Endothelial cell of umbilical vein (primary cell): Measurements from ENCODE around the gene ZNF701. TPM values are rescaled to one million over a fixed set of nuclear protein-coding genes. Genes with fewer than 3 reads are reported as not detected.

Experiments used
- BruUV-seq: library from RNA; stranded (reverse); fragments of 400-500 nt; replicated peaks from 2 replicates; lab custom pipeline; 2021; lab: Mats Ljungman, UMichigan
- CTCF ChIA-PET: fragments of 300-600, 350-600 bp; sonication (Branson Sonifier 250); formaldehyde crosslinking; loops from one replicate; lab custom pipeline; 2021; ENCODE audit warnings: antibody characterized with exemption, inconsistent platforms; lab: Charles Lee
- POLR2A ChIA-PET: fragments of 300-600, 350-600 bp; sonication (Branson Sonifier 250); formaldehyde crosslinking; loops from one replicate; lab custom pipeline; 2021; ENCODE audit warnings: antibody characterized with exemption, inconsistent platforms; lab: Charles Lee
- DNase-seq: peaks from one replicate; pipeline ENCODE4 v3.0.0-alpha.2; 2011; ENCODE audit warnings: low read depth, low spot score
- FAIRE-seq: peaks from 2 replicates; lab custom pipeline; 2011; peaks lifted over from hg19 to GRCh38; lab: Jason Lieb, UNC
- H2AFZ ChIP-seq: 2 replicates; pipeline ENCODE4 v1.6.0; 2012; ENCODE audit warnings: low read depth, low read length, control low read depth, inconsistent platforms
- H3K27ac ChIP-seq: 2 replicates; pipeline ENCODE4 v1.5.1; 2011; ENCODE audit warnings: low read depth, mild to moderate bottlenecking, control low read depth, low read length, moderate library complexity; ENCODE audit not compliant: insufficient read depth
- H3K27me3 ChIP-seq, 2 experiments: 2 replicates each; pipeline versions ENCODE4 v1.6.0 to v1.6.1; 2011; ENCODE audit warnings: low read length in 2 of 2, mixed read lengths in 1 of 2; ENCODE audit not compliant: control insufficient read depth in 2 of 2, insufficient read depth in 2 of 2
- H3K36me3 ChIP-seq, 2 experiments: 2 replicates in 1 of 2; 3 replicates in 1 of 2; pipeline ENCODE4 v1.5.1; 2011; ENCODE audit warnings: low read length in 2 of 2, mild to moderate bottlenecking in 1 of 2, moderate library complexity in 1 of 2; ENCODE audit not compliant: control insufficient read depth in 2 of 2, insufficient read depth in 2 of 2; ENCODE audit errors: extremely low read depth in 1 of 2
- H3K4me1 ChIP-seq: 3 replicates; pipeline ENCODE4 v1.5.1; 2011; ENCODE audit warnings: mild to moderate bottlenecking, low read length; ENCODE audit not compliant: control insufficient read depth, insufficient read depth; ENCODE audit errors: extremely low read depth
- H3K4me2 ChIP-seq: 2 replicates; pipeline ENCODE4 v1.6.1; 2011; ENCODE audit warnings: low read length, control low read depth, mixed read lengths; ENCODE audit not compliant: insufficient read depth
- H3K4me3 ChIP-seq, 3 experiments: fragments of 200-600 bp in 1 of 3; sonication (generic), shearing (Covaris generic) in 1 of 3; replicated peaks in 1 of 3; 2 replicates each; pipeline ENCODE4 v1.5.1; 2011 to 2016; ENCODE audit warnings: control low read depth in 3 of 3, low read length in 3 of 3, mild to moderate bottlenecking in 2 of 3, inconsistent platforms in 1 of 3, low read depth in 1 of 3, moderate library complexity in 1 of 3; ENCODE audit not compliant: insufficient read depth in 1 of 3
- H3K79me2 ChIP-seq: 2 replicates; pipeline ENCODE4 v1.6.0; 2012; ENCODE audit warnings: low read length, inconsistent platforms; ENCODE audit not compliant: control insufficient read depth, insufficient read depth
- H3K9ac ChIP-seq: replicated peaks from 2 replicates; pipeline ENCODE3; 2011; ENCODE audit warnings: low read length, control low read depth; ENCODE audit not compliant: insufficient read depth; ENCODE audit errors: extremely low read depth
- H3K9me1 ChIP-seq: replicated peaks from 3 replicates; pipeline ENCODE4 v1.6.0; 2011; ENCODE audit warnings: mild to moderate bottlenecking, low read length; ENCODE audit not compliant: control insufficient read depth, insufficient read depth; ENCODE audit errors: extremely low read depth
- H3K9me3 ChIP-seq: replicated peaks from 2 replicates; pipeline ENCODE4 v1.5.1; 2012; ENCODE audit warnings: low read length, inconsistent platforms; ENCODE audit not compliant: control insufficient read depth, insufficient read depth
- H4K20me1 ChIP-seq: replicated peaks from 2 replicates; pipeline ENCODE3; 2011; ENCODE audit warnings: mild to moderate bottlenecking, low read length; ENCODE audit not compliant: control insufficient read depth, insufficient read depth; ENCODE audit errors: extremely low read depth
- EZH2 ChIP-seq: IDR thresholded peaks from 2 replicates; pipeline ENCODE4 v1.6.1; 2012; ENCODE audit warnings: borderline replicate concordance, low read depth, mild to moderate bottlenecking, moderate library complexity, low read length, inconsistent platforms; ENCODE audit not compliant: severe bottlenecking
- FOS ChIP-seq: IDR thresholded peaks from 2 replicates; pipeline ENCODE4 v1.6.1; 2011; ENCODE audit warnings: mild to moderate bottlenecking, low read length, moderate library complexity, borderline replicate concordance; ENCODE audit not compliant: insufficient read depth
- GATA2 ChIP-seq: IDR thresholded peaks from 2 replicates; pipeline ENCODE4 v1.7.0; 2011; ENCODE audit warnings: low read depth, mild to moderate bottlenecking, moderate library complexity, mixed read lengths, low read length; ENCODE audit not compliant: insufficient read length, insufficient read depth
- JUN ChIP-seq: IDR thresholded peaks from 2 replicates; pipeline ENCODE4 v1.6.1; 2011; ENCODE audit warnings: borderline replicate concordance, low read depth; ENCODE audit not compliant: insufficient read length, insufficient read depth
- MYC ChIP-seq: IDR thresholded peaks from one replicate; pipeline ENCODE4 v1.6.1; 2011; ENCODE audit warnings: mild to moderate bottlenecking, low read depth, low read length
- POLR2A ChIP-seq: IDR thresholded peaks from 2 replicates; pipeline ENCODE4 v1.6.1; 2012; ENCODE audit warnings: low read depth, mild to moderate bottlenecking, control low read depth, low read length
- POLR2AphosphoS5 ChIP-seq: IDR thresholded peaks from 2 replicates; pipeline ENCODE4 v1.6.1; 2012; ENCODE audit warnings: low read depth, mild to moderate bottlenecking, control low read depth, low read length, moderate library complexity; ENCODE audit not compliant: insufficient read depth
- dilution Hi-C: fragments of 300-500 bp; cut with MboI; formaldehyde crosslinking; loops from one replicate; pipeline ENCODE4 v1.15.0; 2019; ENCODE audit warnings: low sequenced_read_pairs; ENCODE audit not compliant: extremely low pct_ligation_motif_present
- intact Hi-C: fragments of 100-400 bp; cut with micrococcal nuclease; formaldehyde crosslinking; loops from one replicate; pipeline ENCODE4 v1.10.0; 2022
- polyA plus RNA-seq, 4 experiments: library from polyadenylated mRNA; depleted of rRNA in 3 of 4; stranded (reverse) in 3 of 4; unstranded in 1 of 4; fragments of >200 nt; gene quantifications; 2 replicates each; pipeline versions ENCODE4 v1.2.1 to v1.2.3, GENCODE V29; 2011 to 2012; ENCODE audit warnings: missing spikeins in 1 of 4
- total RNA-seq: library from RNA; stranded (reverse); gene quantifications from 2 replicates; pipeline ENCODE4 v1.2.3, GENCODE V29; 2021
- TF ChIP-seq, protein P1 (sequence below), 2 donors: IDR thresholded peaks; 1 replicate in 1 of 2; 2 replicates in 1 of 2; pipeline ENCODE4 v1.5.1; 2011; ENCODE audit warnings: low read length in 2 of 2, mild to moderate bottlenecking in 2 of 2, moderate library complexity in 2 of 2, control low read depth in 1 of 2, inconsistent platforms in 1 of 2, low read depth in 1 of 2; ENCODE audit not compliant: insufficient read depth in 1 of 2; ENCODE audit errors: extremely low read depth in 1 of 2
- TF ChIP-seq, protein P2 (sequence below): IDR thresholded peaks from 2 replicates; pipeline ENCODE4 v1.6.1; 2011; ENCODE audit not compliant: insufficient read depth, insufficient read length

Gene ZNF701
- total and polyA plus RNA-seq, 2 donors (not counting 3 experiments of a cell fraction or from before 2014, with no cell fraction given): 4.4 to 12.1 TPM

DNA sequence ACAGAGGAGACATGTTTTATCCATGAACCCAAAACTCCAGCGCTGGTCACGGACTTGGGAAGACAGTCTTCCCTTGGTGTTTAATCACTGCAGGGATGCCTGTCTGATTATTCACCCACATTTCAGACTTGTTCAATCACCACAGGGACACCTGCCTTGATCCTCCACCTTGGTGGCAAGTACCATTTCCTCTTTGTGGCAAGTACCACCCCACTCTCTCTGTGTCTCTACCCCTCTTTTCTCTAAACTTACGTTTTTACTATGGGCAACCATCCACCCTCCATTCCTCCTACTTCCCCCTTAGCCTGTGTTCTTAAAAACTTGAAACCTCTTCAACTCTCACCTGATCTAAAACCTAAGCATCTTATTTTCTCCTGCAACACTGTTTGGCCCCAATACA is 51.3 kb downstream of the ZNF701 start:
- no peak overlapping the region for H3K4me2 ChIP-seq
- ChIA-PET POLR2A (no interaction called here), CTCF (no interaction called here)
- no peaks in the 10 kb centered on the region for H4K20me1 ChIP-seq
- H3K4me3 ChIP-seq: no peak overlapping the region
- H3K79me2 ChIP-seq: no peaks in the 10 kb centered on the region
- no peak overlapping the region for H3K27ac ChIP-seq
- peaks cover 0 to 8% of the 10 kb centered on the region in 2 experiments for H3K36me3 ChIP-seq
- H3K9me3 ChIP-seq: no peaks in the 10 kb centered on the region
- intact Hi-C loops (no loop called here), dilution Hi-C loops (no loop called here)
- no peak overlapping the region for H2AFZ ChIP-seq
- H3K9me1 ChIP-seq: no peaks in the 10 kb centered on the region
- FAIRE-seq (no peak), DNase-seq (no peak)
- BruUV-seq: no TSS peak
- H3K9ac ChIP-seq: no peak overlapping the region
- H3K4me1 ChIP-seq: no peaks in the 10 kb centered on the region
- no peaks in the 10 kb centered on the region for H3K27me3 ChIP-seq
- TF ChIP-seq POLR2A: no peak

DNA sequence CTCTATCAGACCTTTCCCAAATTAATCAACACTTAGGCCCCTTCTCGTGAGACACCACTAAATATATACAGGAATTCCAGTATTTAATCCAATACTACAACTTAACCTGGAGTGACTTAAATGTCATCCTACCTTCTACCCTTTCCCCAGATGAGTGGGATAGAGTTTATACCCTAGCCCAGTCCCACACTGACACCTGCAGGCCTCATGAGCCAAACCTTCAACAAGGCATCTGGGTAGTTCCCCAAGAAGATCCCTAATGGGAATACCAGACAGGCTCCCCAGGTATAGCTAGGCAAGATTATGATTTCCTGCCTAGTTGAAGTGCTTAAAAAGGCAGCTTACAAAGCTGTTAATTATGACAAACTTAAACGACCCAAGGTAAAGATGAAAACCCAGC is 52.2 kb downstream of the ZNF701 start:
- dilution Hi-C loops (no loop called here), intact Hi-C loops (no loop called here)
- BruUV-seq: no TSS peak

More for the DNA sequence above, 52.2 kb downstream of the ZNF701 start:
- Histone ChIP-seq H2AFZ (no peak overlapping the region), H3K36me3 (peaks cover 0 to 4% of the 10 kb centered on the region in 2 experiments), H3K4me3 (no peak overlapping the region), H3K27ac (no peak overlapping the region), H4K20me1 (no peaks in the 10 kb centered on the region), H3K79me2 (no peaks in the 10 kb centered on the region), H3K9ac (no peak overlapping the region), H3K4me2 (no peak overlapping the region), H3K9me1 (no peaks in the 10 kb centered on the region), H3K27me3 (no peaks in the 10 kb centered on the region), H3K9me3 (no peaks in the 10 kb centered on the region), H3K4me1 (no peaks in the 10 kb centered on the region)
- POLR2A ChIA-PET: no interaction called here
- no peak for FAIRE-seq
- TF ChIP-seq EZH2 (no peak), GATA2 (no peak), POLR2AphosphoS5 (no peak), JUN (no peak), POLR2A (no peak), FOS (no peak), MYC (no peak)
- TF ChIP-seq, protein P1, sequence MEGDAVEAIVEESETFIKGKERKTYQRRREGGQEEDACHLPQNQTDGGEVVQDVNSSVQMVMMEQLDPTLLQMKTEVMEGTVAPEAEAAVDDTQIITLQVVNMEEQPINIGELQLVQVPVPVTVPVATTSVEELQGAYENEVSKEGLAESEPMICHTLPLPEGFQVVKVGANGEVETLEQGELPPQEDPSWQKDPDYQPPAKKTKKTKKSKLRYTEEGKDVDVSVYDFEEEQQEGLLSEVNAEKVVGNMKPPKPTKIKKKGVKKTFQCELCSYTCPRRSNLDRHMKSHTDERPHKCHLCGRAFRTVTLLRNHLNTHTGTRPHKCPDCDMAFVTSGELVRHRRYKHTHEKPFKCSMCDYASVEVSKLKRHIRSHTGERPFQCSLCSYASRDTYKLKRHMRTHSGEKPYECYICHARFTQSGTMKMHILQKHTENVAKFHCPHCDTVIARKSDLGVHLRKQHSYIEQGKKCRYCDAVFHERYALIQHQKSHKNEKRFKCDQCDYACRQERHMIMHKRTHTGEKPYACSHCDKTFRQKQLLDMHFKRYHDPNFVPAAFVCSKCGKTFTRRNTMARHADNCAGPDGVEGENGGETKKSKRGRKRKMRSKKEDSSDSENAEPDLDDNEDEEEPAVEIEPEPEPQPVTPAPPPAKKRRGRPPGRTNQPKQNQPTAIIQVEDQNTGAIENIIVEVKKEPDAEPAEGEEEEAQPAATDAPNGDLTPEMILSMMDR (IDR thresholded peaks at IDR 0.05; ENCODE audit: extremely low read depth in 1 of 2, insufficient read depth in 1 of 2, low read depth in 1 of 2, low read length in 2 of 2): no peak
- TF ChIP-seq, protein P2, sequence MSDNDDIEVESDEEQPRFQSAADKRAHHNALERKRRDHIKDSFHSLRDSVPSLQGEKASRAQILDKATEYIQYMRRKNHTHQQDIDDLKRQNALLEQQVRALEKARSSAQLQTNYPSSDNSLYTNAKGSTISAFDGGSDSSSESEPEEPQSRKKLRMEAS: no peak
- CTCF ChIA-PET: no interaction called here
- DNase-seq: no peak
